SK-N-SH (cell line): Measurements from ENCODE around the gene TRRAP.

ENCODE experiments used
- TF ChIP-seq, protein P1 (sequence below): IDR thresholded peaks from 2 replicates; pipeline ENCODE4 v1.6.1; 2012; ENCODE audit warnings: mild to moderate bottlenecking, low read depth, low read length, moderate library complexity
- TF ChIP-seq, protein P2 (sequence below): IDR thresholded peaks from 2 replicates; pipeline ENCODE4 v1.4.0; 2012; ENCODE audit warnings: low read depth
- TF ChIP-seq, protein P3 (sequence below): fragments of 200-600 bp; sonication (generic); IDR thresholded peaks from 2 replicates; pipeline ENCODE4 v1.6.1; 2017; ENCODE audit warnings: antibody characterized with exemption, mild to moderate bottlenecking, moderate library complexity

DNA sequence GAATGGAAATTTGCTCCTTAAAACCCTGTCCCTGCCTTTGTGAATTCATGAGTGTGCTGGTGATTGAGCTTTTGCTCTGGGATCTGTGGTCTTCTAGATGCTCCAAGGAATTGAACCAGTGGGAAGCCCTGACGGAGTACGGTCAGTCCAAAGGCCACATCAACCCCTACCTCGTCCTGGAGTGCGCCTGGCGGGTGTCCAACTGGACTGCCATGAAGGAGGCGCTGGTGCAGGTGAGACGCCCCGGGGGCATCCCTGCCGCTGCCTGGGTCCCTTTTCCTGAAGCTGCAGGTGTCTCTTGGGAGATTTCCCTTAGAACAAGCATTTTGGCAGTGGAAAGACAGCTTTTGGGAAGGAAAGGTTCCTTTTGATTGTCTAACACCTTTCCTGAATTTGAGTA is 100.3 kb downstream of the TRRAP start:
- TF ChIP-seq, protein P1, sequence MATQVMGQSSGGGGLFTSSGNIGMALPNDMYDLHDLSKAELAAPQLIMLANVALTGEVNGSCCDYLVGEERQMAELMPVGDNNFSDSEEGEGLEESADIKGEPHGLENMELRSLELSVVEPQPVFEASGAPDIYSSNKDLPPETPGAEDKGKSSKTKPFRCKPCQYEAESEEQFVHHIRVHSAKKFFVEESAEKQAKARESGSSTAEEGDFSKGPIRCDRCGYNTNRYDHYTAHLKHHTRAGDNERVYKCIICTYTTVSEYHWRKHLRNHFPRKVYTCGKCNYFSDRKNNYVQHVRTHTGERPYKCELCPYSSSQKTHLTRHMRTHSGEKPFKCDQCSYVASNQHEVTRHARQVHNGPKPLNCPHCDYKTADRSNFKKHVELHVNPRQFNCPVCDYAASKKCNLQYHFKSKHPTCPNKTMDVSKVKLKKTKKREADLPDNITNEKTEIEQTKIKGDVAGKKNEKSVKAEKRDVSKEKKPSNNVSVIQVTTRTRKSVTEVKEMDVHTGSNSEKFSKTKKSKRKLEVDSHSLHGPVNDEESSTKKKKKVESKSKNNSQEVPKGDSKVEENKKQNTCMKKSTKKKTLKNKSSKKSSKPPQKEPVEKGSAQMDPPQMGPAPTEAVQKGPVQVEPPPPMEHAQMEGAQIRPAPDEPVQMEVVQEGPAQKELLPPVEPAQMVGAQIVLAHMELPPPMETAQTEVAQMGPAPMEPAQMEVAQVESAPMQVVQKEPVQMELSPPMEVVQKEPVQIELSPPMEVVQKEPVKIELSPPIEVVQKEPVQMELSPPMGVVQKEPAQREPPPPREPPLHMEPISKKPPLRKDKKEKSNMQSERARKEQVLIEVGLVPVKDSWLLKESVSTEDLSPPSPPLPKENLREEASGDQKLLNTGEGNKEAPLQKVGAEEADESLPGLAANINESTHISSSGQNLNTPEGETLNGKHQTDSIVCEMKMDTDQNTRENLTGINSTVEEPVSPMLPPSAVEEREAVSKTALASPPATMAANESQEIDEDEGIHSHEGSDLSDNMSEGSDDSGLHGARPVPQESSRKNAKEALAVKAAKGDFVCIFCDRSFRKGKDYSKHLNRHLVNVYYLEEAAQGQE: no peak
- TF ChIP-seq, protein P2, sequence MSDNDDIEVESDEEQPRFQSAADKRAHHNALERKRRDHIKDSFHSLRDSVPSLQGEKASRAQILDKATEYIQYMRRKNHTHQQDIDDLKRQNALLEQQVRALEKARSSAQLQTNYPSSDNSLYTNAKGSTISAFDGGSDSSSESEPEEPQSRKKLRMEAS: no peak
- TF ChIP-seq, protein P3, sequence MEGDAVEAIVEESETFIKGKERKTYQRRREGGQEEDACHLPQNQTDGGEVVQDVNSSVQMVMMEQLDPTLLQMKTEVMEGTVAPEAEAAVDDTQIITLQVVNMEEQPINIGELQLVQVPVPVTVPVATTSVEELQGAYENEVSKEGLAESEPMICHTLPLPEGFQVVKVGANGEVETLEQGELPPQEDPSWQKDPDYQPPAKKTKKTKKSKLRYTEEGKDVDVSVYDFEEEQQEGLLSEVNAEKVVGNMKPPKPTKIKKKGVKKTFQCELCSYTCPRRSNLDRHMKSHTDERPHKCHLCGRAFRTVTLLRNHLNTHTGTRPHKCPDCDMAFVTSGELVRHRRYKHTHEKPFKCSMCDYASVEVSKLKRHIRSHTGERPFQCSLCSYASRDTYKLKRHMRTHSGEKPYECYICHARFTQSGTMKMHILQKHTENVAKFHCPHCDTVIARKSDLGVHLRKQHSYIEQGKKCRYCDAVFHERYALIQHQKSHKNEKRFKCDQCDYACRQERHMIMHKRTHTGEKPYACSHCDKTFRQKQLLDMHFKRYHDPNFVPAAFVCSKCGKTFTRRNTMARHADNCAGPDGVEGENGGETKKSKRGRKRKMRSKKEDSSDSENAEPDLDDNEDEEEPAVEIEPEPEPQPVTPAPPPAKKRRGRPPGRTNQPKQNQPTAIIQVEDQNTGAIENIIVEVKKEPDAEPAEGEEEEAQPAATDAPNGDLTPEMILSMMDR: no peak
